Activated CD8-positive, alpha-beta memory T cell treated with anti-CD3 and anti-CD28 coated beads for 4 hours (primary cell): ENCODE data around the gene SENP6.
A peak's percentile ranks its signal among the peaks of the same experiment; 100 is the strongest.
"Not testable (repeated sequence)": the region's sequence is repeated elsewhere in the genome, so short reads cannot be mapped to it uniquely, and the experiment has no call there.

Source experiments
- DNase-seq, 2 donors: peaks; one replicate each; pipeline ENCODE4 v3.0.0-alpha.2; 2020; ENCODE audit warnings: low read depth in 2 of 2

Gene SENP6, protein sequence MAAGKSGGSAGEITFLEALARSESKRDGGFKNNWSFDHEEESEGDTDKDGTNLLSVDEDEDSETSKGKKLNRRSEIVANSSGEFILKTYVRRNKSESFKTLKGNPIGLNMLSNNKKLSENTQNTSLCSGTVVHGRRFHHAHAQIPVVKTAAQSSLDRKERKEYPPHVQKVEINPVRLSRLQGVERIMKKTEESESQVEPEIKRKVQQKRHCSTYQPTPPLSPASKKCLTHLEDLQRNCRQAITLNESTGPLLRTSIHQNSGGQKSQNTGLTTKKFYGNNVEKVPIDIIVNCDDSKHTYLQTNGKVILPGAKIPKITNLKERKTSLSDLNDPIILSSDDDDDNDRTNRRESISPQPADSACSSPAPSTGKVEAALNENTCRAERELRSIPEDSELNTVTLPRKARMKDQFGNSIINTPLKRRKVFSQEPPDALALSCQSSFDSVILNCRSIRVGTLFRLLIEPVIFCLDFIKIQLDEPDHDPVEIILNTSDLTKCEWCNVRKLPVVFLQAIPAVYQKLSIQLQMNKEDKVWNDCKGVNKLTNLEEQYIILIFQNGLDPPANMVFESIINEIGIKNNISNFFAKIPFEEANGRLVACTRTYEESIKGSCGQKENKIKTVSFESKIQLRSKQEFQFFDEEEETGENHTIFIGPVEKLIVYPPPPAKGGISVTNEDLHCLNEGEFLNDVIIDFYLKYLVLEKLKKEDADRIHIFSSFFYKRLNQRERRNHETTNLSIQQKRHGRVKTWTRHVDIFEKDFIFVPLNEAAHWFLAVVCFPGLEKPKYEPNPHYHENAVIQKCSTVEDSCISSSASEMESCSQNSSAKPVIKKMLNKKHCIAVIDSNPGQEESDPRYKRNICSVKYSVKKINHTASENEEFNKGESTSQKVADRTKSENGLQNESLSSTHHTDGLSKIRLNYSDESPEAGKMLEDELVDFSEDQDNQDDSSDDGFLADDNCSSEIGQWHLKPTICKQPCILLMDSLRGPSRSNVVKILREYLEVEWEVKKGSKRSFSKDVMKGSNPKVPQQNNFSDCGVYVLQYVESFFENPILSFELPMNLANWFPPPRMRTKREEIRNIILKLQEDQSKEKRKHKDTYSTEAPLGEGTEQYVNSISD

DNA sequence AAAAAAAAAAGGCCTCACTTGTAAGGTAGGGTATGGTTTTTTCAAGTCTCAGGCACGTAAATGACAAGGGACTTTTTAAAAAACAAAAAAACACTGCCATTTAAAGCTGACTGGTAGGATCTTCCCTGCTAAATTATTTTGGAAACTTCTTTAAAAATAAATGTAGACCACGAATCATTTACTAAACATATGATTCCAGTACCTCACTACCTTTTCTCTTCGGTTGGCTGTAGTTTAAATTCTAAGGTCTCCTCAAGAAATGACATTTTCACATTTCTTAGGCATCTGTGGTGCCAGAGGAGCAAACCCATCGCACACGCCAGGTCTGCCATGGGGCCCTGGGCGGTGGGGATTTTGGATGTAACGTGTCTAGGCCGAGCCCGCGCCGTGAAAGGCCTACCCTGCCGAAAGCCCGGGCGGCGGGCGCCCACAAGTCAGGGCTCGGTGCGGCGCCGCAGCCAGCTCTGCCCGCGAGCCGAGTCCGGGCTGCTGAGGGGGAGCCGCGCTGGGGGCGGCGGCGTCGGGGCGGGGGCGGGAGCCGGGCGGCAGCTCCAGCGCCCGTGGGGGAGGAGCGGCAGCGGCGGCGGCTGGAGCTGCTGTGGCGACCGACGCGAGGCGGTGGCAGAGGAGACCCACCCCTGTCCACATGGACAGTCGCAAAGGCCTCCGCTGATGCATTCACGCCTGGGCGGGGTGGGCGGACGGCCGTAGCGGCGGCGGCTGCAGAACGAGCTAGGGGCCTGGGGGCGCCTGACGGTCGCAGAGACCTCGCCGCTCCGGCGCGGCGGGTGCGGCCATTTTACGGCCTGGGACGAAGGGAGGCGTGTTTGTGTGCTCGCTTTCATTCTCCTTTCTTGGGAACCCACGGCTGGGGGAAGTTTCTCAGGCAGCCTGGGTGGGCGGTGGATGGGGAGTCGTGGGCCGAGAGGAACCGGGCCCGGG, at the start of gene SENP6:
Gene SENP6, plus strand, starts transcription at position 577 of the 942 bp plus-strand sequence. CDS start 645 bp downstream, outside the sequence.
- peak; percentile 50 to 56 for DNase-seq

DNA sequence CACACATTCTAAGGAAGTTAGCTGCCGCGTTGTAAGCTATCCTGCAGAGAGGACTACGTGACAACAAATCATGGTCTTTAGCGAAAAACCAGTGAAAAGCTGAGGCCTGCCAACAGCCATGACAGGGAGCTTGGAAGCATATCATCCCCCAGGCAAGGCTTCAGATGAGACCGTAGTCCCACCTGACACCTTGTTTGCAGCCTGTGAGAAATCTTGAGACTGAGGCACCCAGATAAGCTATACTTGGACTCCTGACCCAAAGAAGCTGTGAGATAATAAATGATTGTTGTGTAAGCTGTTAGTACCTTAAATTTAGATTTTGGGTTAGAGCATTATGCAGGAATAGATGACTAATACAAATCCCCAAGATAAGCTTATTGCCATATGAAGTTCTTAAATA, 45.4 kb upstream of the SENP6 start:
- no peak for DNase-seq

DNA sequence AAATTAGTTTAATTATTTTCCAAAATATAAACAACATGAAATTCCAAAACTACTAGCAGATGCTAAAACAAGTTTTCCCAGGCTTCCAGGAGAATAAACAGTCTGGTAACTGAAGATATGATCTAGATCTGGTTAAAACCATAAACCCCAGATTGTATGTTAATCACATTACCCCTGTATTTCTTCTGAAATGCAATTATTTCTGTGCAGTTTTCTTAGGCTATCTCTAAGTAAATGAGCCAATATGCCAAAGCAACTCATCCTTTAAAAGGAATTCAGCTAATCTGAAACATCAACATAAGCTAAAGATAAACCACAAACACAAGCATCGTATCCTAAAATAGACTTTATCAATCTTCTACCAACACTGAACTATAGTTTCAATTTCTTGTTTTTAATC, 44.6 kb upstream of the SENP6 start:
- no peak for DNase-seq

DNA sequence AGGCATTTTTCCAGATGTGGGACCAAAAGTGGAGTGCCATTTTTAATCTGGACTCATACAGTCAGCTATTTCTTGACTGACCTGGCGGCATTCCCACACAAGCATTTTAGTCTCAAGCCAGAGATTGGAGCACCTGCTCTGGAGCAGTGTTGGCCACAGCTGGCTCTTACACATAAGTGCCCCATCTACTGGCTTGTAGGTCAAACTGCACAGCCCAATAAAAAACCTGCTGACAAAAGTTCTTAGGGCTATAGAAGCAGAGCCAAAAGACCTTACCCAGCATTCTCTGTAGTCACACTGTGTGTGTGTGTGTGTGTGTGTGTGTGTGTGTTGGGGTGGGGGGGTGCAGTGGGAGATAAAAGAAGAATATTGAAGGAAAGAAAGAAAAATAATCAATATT, 38.6 kb upstream of the SENP6 start:
- DNase-seq: no peak

DNA sequence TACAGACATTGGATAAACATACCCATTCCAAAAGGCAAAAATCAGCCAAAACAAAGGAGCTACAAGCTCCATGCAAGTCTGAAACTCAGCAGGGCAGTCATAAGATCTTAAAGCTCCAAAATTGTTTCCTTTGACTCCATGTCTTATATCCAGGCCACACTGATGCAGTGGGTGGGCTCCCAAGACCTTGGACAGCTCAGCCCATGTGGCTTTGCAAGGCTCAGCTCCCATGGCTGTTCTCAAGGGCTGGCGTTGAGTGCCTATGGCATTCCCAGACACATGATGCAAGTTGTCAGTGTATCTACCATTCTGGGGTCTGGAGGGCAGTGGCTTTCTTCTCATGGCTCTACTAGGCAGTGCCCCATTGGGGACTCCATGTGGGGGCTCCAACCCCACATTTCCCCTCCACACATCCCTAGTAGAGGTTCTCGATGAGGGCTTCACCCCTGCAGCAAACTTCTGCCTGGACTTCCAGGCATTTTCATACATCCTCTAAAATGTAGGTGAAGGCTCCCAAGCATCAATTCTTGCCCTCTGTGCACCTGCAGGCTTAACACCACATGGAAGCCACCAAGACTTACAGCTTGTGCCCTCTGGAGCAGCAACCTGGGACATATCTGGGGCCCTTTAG, 35.4 kb upstream of the SENP6 start:
- no peak for DNase-seq

DNA sequence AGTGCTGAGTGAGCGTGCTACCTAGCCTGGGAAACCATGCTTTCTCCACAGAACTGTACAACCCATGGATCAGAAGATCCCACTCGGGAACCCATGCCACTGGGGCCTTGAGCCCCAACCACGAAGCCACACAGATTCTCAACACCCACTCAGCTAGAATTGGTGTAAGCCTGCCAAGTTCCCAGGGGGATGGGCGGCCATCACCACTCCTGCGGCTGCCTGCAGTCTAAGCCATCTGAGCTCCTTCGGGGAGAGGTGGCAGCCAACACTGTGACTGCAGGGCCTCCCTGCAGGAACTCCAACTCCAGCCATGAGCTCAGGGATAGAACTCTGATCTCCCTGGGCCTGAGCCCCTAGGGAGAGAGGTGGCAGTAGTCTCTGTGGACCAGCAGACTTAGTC, 33.6 kb upstream of the SENP6 start:
- DNase-seq: no peak

DNA sequence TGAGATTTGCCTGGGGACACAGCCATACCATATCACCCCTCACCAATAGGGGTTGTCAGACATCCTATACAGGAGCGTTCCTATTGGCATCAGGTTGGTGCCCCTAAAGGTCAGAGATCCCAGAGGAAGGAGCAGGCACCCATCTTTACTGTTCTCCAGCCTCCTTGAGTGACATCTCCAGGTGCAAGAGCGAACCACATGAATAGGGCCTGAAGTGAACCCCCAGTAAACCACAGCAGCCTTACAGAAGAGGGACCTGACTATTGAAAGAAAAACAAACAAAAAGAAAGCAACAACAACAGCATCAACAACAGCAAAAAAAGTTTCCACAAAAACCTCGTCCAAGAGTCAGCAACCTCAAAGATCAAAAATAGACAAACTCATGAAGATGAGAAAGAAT, 32.7 kb upstream of the SENP6 start:
- DNase-seq: no peak

DNA sequence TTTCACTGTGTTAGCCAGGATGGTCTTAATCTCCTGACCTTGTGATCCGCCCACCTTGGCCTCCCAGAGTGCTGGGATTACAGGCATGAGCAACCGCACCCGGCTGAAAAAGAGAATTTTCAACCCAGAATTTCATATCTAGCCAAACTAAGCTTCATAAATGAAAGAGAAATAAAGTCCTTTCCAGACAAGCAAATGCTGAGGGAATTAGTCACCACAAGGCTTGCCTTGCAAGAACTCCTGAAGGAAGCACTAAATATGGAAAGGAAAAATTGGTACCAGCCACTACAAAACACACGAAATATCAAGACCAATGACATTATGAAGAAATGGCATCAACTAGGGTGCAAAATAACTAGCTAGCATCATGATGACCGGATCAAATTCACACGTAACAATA, 31.0 kb upstream of the SENP6 start:
- not testable (repeated sequence) for DNase-seq

DNA sequence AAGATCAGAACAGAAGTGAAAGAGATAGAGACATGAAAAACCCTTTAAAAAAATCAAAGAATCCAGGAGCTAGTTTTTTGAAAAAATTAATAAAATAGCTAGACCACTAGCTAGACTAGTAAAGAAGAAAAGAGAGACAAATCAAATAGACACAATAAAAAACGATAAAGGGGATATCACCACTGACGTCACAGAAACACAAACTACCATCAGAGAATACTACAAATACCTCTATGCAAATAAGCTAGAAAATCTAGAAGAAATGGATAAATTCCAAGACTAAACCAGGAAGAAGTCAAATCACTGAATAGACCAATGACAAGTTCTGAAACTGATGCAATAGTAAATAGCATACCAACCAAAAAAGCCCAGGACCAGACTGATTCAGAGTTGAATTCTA, 29.6 kb upstream of the SENP6 start:
- no peak for DNase-seq

DNA sequence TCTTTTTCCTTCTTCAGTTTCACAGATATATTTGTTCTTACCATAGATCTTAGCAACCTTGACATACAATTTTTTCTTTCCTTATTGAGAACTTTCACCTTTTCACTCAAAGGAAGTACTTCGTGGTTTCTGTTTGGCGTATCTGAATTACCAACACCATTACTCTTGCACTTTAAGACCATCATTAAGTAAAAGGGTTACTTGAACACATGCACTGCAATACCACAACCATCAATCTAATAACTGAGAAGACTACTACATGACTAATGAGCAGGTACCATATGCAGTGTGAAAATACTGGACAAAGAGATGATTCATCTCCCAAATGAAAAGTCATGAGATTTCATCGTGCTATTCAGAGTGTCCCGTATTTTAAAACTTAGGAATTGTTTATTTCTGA, 21.7 kb upstream of the SENP6 start:
- DNase-seq: no peak

DNA sequence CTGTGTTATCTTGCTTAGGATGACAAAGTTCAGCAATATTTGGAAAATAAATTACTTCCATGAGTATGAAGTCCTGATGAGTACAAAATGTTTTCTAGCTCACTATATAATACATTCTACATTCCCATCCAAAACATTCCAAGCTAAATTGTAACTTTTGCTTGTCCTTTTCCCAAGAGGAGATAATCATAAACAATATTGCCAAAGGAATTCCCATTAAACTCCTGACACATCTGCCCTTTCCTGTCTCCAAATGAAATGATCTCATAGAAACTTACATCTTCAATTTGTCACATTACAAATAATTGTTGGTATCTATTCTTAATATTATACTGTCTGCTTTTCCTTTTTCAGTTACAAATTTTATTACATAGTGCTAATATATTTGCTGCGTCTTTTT, 20.4 kb upstream of the SENP6 start:
- no peak for DNase-seq

DNA sequence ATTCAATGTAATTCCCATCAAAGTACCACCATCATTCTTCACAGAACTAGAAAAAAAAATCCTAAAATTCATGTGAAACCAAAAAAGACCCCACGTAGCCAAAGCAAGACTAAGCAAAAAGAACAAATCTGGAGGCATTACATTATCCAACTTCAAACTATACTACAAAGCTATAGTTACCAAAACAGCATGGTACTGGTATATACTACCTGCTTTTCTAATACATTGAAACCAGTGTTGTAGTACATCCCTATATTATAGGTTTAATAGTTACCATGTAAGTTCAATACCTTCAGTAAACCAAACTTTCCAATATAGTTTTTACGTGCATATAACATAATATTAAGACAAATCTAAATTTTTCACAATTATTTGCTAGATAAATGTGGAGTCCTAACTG, 17.1 kb upstream of the SENP6 start:
- not testable (repeated sequence) for DNase-seq

DNA sequence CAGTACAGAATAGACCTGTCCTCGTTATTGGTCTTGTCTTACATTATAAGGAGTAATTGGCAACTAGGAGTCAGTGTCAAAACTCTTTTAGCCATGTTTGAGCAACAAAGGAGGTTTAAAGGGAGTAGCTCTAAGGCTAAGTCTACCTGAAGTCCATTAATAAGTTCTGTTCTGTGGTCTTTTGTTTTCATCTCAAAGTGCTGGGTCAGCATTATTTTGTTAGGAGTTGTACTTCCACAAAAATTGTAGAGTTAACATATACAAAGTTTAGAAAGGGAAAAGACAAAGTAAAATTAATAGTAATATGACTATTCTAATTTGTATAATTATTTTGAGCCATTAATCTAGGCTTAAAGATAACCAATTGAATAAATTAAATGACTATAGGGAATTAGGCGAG, 12.7 kb upstream of the SENP6 start:
- DNase-seq: no peak

DNA sequence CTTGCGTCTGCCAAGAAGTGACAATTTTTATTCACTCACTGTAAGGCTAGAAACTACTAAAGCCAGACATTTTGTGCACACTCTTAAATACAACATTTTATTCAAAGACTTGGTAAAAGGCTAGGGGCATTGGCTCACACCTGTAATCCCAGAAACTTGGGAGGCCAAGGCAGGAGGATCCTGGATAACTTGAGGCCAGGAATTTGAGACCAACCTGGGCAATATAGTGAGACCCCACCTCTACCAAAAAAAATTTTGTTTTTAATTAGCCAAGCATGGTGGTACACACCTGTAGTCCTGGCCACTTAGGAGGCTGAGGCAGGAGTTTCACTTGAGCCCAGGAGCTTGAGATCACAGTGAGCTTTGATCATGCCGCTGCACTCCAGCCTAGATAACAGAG, 11.3 kb upstream of the SENP6 start:
- no peak for DNase-seq

DNA sequence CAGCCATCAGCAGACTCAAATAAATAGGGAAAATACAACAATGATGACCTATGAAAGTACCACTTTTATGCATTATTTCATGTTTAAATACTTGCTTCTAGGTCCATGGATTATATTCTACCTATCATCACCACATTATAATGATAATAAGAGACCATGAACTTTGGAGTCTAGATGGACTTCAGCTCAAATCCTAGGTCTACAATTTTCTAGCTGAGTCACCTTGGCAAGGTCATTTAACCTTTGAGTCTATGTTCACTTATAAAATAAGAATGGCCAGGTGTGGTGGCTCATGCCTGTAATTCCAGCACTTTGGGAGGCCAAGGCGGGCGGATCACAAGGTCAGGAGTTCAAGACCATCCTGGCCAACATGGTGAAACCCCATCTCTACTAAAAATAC, 5.3 kb upstream of the SENP6 start:
- DNase-seq: not testable (repeated sequence)

DNA sequence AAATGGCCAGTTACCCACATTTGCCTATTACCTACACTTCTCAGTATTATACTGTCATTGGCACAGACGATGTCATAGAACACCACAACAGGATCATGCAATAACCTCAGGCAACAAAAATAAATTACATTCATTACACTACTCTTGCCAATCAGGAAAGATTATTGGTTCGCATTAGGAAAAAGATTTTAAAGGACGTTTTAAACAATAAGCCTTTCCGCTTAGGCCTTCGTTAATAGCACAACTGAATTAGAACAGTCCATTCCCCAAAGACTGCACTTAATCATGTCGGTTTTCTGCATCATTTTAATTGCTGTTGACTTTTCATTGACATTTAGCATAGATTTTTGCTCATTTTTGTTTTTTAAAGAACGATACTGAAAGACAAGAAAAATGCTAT, 912 bp upstream of the SENP6 start:
- no peak for DNase-seq

DNA sequence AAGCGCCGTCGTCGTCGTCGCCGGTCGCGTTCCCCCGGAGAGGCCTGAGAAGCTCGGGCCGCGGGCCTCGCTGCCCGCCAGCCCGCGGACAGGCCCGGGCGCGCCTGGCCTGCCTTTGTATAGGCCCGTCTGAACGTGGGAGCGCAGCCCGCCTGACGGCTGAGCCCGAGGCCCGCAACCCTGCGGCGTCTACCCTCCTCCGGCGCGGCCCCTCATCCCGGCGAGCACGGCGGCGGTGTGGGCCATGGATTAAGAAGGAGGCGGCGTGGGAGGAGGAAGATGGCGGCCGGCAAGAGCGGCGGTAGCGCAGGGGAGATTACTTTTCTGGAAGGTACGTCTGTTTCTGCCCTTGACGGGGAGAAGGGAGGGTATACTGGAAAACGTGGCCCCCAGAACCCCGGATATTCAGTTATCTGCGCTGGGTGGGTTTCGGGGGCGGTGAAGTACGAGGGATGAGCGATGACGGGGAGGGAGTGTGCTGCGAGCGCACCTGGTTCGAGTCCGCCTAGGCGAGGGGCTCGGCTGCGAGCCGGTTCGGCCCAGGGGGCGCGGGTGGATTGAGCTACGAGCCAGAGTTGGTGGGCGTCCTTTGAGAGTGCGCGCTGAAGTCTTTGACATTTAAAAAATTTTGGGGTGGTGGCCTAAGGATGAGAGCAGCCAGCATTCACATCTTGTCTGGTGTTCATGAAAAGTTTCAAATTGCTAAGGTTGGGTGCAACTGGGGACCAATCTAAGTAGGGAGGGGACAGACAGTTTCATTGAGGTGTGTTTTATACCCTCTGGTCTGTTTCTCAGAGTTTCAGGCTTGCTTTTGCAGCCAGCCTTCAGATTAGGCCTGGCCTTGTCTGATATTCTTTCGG, 796 bp downstream of the SENP6 start:
- peak; percentile 20 to 32 for DNase-seq

DNA sequence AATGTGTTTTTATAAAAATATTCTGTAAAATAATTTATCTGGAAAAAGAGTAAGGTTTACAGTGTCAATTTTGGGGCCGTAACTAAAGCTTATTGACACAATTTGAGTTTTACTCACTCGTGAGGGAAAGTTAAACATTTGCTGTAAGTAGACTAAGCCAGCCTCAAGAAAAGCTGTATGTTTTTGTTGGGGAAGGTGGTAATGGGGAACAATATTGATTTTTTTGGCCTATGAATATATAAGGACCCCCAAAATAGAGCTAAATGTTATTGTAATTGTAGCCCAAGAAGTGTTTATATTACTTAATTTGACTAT, 1.4 kb downstream of the SENP6 start:
- DNase-seq: no peak

DNA sequence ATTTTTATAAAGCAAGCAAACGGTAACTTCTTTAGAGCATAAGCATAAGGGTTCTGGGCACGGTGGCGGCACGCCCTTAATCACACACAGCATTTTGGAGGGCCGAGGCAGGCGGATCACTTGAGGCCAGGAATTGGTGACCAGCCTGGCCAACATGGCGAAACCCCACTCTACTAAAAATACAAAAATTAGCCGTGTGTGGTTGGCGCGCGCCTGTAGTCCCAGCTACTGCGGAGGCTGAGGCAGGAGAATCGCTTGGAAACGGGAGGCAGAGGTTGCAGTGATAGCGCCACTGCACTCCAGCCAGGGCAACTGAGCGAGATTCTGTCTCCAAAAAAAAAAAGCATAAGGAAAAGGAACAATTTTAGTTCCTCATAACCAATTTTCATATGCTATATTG, 2.6 kb downstream of the SENP6 start:
- DNase-seq: no peak

DNA sequence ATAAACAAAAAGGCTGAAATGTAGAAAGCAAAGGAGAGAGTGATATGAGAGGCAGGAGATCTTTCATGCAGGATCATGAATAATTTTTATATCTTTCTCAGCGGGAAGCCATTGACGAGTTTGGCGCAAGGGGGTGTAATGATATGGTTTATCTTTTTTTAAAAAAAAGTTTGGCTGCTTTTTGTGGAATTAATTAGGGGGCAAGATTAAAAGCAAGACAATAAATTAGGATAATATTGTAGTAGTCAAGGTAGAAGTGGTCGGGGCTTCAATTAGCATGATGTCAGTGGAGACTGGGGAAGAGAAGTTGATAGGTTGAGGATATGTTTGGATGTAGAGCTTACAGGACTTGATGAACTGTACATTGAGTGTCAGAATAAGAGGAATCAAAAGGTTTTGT, 4.0 kb downstream of the SENP6 start:
- no peak for DNase-seq
